HFF-Myc (cell line): ENCODE measurements around the gene KMT5C.

Source experiments
- DNase-seq: peaks from one replicate; pipeline ENCODE4 v3.0.0-alpha.2; 2011; ENCODE audit warnings: low read depth; ENCODE audit errors: extremely low read depth
- H3K4me3 ChIP-seq: replicated peaks from 2 replicates; pipeline ENCODE4 v1.5.1; 2011; ENCODE audit warnings: low read depth, mild to moderate bottlenecking, control low read depth, low read length
- TF ChIP-seq, protein P1 (sequence below): IDR thresholded peaks from 2 replicates; pipeline ENCODE4 v1.5.1; 2012; ENCODE audit warnings: mild to moderate bottlenecking, low read depth, low read length, control low read depth; ENCODE audit errors: missing control alignments

Gene KMT5C

GRCh38 chr19:55303477-55303876, 36.2 kb upstream of the KMT5C start:
- H3K4me3 ChIP-seq: no peak overlapping the region
- no peak for DNase-seq
- TF ChIP-seq, protein P1, sequence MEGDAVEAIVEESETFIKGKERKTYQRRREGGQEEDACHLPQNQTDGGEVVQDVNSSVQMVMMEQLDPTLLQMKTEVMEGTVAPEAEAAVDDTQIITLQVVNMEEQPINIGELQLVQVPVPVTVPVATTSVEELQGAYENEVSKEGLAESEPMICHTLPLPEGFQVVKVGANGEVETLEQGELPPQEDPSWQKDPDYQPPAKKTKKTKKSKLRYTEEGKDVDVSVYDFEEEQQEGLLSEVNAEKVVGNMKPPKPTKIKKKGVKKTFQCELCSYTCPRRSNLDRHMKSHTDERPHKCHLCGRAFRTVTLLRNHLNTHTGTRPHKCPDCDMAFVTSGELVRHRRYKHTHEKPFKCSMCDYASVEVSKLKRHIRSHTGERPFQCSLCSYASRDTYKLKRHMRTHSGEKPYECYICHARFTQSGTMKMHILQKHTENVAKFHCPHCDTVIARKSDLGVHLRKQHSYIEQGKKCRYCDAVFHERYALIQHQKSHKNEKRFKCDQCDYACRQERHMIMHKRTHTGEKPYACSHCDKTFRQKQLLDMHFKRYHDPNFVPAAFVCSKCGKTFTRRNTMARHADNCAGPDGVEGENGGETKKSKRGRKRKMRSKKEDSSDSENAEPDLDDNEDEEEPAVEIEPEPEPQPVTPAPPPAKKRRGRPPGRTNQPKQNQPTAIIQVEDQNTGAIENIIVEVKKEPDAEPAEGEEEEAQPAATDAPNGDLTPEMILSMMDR: no peak

- TF ChIP-seq, protein P1: no peak
- DNase-seq: no peak
- no peak overlapping the region for H3K4me3 ChIP-seq
These were observed 35.2 kb upstream of the KMT5C start for GRCh38 chr19:55304279-55304978.

- TF ChIP-seq, protein P1: no peak
- no peak overlapping the region for H3K4me3 ChIP-seq
- DNase-seq: no peak
These were observed 34.7 kb upstream of the KMT5C start for GRCh38 chr19:55304980-55305379.

- TF ChIP-seq, protein P1: no peak
- H3K4me3 ChIP-seq: no peak overlapping the region
- no peak for DNase-seq
These were observed 34.2 kb upstream of the KMT5C start for GRCh38 chr19:55305491-55305890.

DNA sequence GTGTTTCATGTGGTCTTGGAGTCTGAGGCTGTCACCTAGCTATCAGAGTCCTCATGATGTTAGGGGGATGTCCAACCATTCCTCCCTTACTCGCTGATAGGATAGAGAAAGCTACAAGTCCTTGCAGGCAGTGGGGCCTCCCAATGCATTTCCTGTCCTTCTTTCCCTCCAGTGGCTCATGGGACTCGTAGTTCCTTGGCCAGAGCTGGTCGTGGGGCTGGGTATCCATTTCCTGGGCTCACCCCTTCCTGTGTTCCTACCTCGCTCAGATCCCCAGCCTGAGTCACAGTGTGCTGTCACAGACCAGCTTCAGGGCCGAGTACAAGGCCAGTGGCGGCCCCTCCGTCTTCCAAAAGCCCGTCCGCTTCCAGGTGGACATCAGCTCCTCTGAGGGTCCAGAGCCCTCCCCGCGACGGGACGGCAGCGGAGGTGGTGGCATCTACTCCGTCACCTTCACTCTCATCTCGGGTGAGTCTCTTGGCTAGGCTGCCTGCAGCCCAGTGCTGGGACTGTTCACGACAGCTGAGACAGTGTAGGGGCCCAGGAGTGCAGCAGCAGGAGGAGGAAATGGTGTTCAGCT, 33.6 kb upstream of the KMT5C start:
- DNase-seq: no peak
- TF ChIP-seq, protein P1: no peak
- H3K4me3 ChIP-seq: no peak overlapping the region

DNA sequence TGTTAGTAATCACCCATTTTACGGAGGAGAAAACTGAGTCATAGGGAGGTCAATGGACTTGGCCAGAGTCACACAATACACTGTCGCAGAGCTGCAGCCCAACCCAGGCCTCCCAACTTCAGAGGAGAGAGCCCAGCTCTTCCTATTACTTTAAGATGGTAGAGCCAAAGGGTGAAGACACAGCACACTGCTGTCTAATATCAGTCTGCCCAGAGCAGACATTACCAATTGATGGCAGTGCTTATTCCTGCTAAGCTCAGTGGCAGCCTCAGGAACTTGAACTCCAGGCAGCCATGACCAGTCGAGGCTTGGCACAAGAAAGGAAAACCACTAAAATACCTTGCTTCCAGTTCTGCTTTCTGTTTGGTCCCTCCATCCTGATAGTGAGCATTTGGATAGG, 33.0 kb upstream of the KMT5C start:
- DNase-seq: no peak
- TF ChIP-seq, protein P1: no peak
- no peak overlapping the region for H3K4me3 ChIP-seq
